Stimulated activated CD8-positive, alpha-beta memory T cell treated with anti-CD3 and anti-CD28 coated beads, Interleukin-12 subunit alpha, Interleukin-12 subunit beta, amount 100 ng/mL, for 4 hours (primary cell): ENCODE measurements around the gene CSTF3.

Experiments used
- DNase-seq: peaks from one replicate; pipeline ENCODE4 v3.0.0-alpha.2; 2020; ENCODE audit warnings: low read depth

The CSTF3 gene

DNA sequence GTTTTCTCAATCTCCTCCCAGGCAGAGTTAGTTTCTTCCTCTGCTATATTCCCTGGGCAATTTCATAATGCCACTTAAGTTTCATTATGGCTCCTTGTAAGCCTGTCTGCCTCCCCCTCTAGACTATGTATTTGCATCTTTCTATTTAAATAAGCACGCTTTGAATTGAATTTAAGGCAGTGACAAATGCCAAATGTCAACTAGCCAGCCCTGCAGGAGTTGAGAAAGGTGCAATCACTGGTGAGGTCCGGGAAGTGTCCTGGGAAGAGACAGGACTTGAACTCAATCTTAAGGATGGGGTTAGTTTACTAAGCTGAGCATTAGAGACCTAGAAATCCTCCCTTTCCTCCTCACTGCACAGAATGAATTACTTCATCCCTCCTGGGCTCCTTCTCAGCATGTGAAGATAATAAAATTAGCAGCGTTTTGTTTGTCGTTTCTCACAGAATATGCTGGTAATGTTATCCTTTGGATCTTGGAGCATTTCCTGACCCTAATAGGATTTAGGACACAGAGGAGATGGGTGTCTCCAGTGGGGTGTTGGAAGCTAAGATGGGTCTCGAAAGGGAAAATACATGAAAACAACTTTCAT is 120.3 kb downstream of the CSTF3 start:
- DNase-seq: no peak

- no peak for DNase-seq
Measured at GRCh38 chr11:33040033-33040861, 121.0 kb downstream of the CSTF3 start.

GRCh38 chr11:33039274-33040032 is 121.8 kb downstream of the CSTF3 start, which contains the start of gene TCP11L1:
TCP11L1 (plus strand) TSS chr11:33039572; CDS start chr11:33043774, 4,202 bp downstream.
- DNase-seq: peak; percentile 70

DNA sequence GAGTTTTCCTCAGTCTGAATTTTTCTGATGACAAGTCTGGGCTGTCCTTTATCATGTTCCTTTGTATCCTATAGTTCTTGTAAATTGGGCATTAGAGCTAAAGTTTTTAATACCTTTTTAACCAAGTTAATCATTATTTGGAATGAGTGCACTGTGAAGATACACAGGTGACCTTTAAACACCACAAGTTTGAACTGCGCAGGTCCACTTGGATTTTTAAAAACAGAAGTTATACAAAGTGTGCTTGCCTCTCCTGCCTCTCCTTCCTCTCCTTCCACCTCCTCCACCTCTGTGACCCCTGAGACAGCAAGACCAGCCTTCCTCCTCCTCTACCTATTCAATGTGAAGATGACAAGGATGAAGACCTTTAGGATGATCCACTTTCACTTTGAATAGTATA is 126.3 kb downstream of the CSTF3 start:
- DNase-seq: no peak
